ENCODE results near the gene KCNIP2. TPM values are rescaled to one million over a fixed set of nuclear protein-coding genes. Genes with fewer than 3 reads are reported as not detected.

The KCNIP2 gene
- total RNA-seq, 6 experiments from 2014 or later: 0.53 to 1.9 (median 1.1) TPM

GRCh38 chr10:101857802-101858476 lies 14.3 kb upstream of the KCNIP2 start:
- TF ChIP-seq CTCF (IDR thresholded peaks at IDR 0.05) (no peak), POLR2A (IDR thresholded peaks at IDR 0.05) (no peak)
- H3K27ac ChIP-seq: no peak overlapping the region
- no peak for ATAC-seq
- H3K9me3 ChIP-seq: peaks cover 0 to 6% (median 0%) of the 10 kb centered on the region in 4 donors
- 0% methylated on average over 1 of the region's 1 CpG for WGBS (ENCODE audit: insufficient coverage, low coverage, low lambda C conversion rate, missing lambda C conversion rate)
- H3K4me1 ChIP-seq: no peaks in the 10 kb centered on the region
- H3K36me3 ChIP-seq: no peaks in the 10 kb centered on the region
- no peak for DNase-seq
- intact Hi-C loops (cut with DNase I): no loop called here
- H3K27me3 ChIP-seq: no peaks in the 10 kb centered on the region
- no peak overlapping the region for H3K4me3 ChIP-seq

- DNase-seq (no peak), ATAC-seq (peak; percentile 33 to 77 (median 61))
- TF ChIP-seq CTCF (IDR thresholded peaks at IDR 0.05): no peak
- TF ChIP-seq POLR2A (IDR thresholded peaks at IDR 0.05): no peak
- Histone ChIP-seq H3K27ac (no peak overlapping the region), H3K9me3 (peaks cover 0 to 6% (median 0%) of the 10 kb centered on the region in 4 donors), H3K36me3 (no peaks in the 10 kb centered on the region), H3K4me3 (no peak overlapping the region), H3K27me3 (no peaks in the 10 kb centered on the region), H3K4me1 (no peaks in the 10 kb centered on the region)
- intact Hi-C loops (cut with DNase I): no loop called here
These were observed 13.0 kb upstream of the KCNIP2 start for GRCh38 chr10:101856626-101857025.

GRCh38 chr10:101851411-101852116 lies 8.0 kb upstream of the KCNIP2 start:
- H3K9me3 ChIP-seq: no peaks in the 10 kb centered on the region
- H3K27ac ChIP-seq: no peak overlapping the region
- intact Hi-C loops (cut with DNase I): no loop called here
- DNase-seq (no peak), ATAC-seq (no peak)
- H3K4me1 ChIP-seq: no peaks in the 10 kb centered on the region
- no peaks in the 10 kb centered on the region for H3K27me3 ChIP-seq
- H3K36me3 ChIP-seq: peaks cover 0 to 5% (median 0%) of the 10 kb centered on the region in 4 donors
- TF ChIP-seq POLR2A (IDR thresholded peaks at IDR 0.05): no peak
- TF ChIP-seq CTCF (IDR thresholded peaks at IDR 0.05): no peak
- no peak overlapping the region for H3K4me3 ChIP-seq
- WGBS (ENCODE audit: insufficient coverage, low coverage, low lambda C conversion rate, missing lambda C conversion rate): 100% methylated on average over 2 of the region's 4 CpGs

GRCh38 chr10:101850749-101851148 lies 7.1 kb upstream of the KCNIP2 start:
- ATAC-seq: no peak
- Histone ChIP-seq H3K36me3 (peaks cover 0 to 5% (median 0%) of the 10 kb centered on the region in 4 donors), H3K4me1 (no peaks in the 10 kb centered on the region), H3K27ac (no peak overlapping the region), H3K9me3 (no peaks in the 10 kb centered on the region), H3K27me3 (no peaks in the 10 kb centered on the region), H3K4me3 (no peak overlapping the region)
- 83% methylated on average over 3 of the region's 3 CpGs for WGBS (ENCODE audit: insufficient coverage, low coverage, low lambda C conversion rate, missing lambda C conversion rate)
- TF ChIP-seq CTCF (IDR thresholded peaks at IDR 0.05) (no peak), POLR2A (IDR thresholded peaks at IDR 0.05) (no peak)
- intact Hi-C loops (cut with DNase I): no loop called here
- DNase-seq: no peak

Measured in right lobe of liver (tissue), 6 donors.